K562 (cell line): ENCODE measurements around the gene OPRD1. TPM values are rescaled to one million over a fixed set of nuclear protein-coding genes. Genes with fewer than 3 reads are reported as not detected.

ENCODE experiments used
- CBFA2T2 ChIP-seq: fragments of 450-650 bp; conservative IDR thresholded peaks from 2 replicates; pipeline ENCODE4 v1.6.1; 2017; ENCODE audit warnings: mild to moderate bottlenecking
- CTCF ChIP-seq, 3 experiments: IDR thresholded peaks in 2 of 3; conservative IDR thresholded peaks in 1 of 3; 2 replicates each; pipeline ENCODE4 v1.5.1; 2011 to 2012; ENCODE audit warnings: low read length in 3 of 3, mild to moderate bottlenecking in 3 of 3, control low read depth in 2 of 3, improper control_type of control experiment in 1 of 3, inconsistent platforms in 1 of 3, low read depth in 1 of 3, mixed read lengths in 1 of 3, moderate library complexity in 1 of 3; ENCODE audit not compliant: insufficient read depth in 2 of 3
- DLX4 ChIP-seq: fragments of 250-450 bp; sonication (Bioruptor Pico); IDR thresholded peaks from 2 replicates; pipeline ENCODE4 v1.6.1; 2021; ENCODE audit warnings: mild to moderate bottlenecking
- E2F3 ChIP-seq: fragments of 250-450 bp; sonication (Bioruptor Pico); IDR thresholded peaks from 2 replicates; pipeline ENCODE4 v1.4.0; 2020; ENCODE audit warnings: mild to moderate bottlenecking
- E2F5 ChIP-seq: sonication (generic); formaldehyde crosslinking; IDR thresholded peaks from 2 replicates; pipeline ENCODE4 v1.8.0; 2022; ENCODE audit warnings: mild to moderate bottlenecking, missing genetic modification reagents
- ETV6 ChIP-seq, 3 experiments: fragments of 150-350 bp in 1 of 3; sonication (generic) in 1 of 3; formaldehyde crosslinking in 1 of 3; IDR thresholded peaks; 2 replicates each; pipeline versions ENCODE4 v1.6.1 to v1.8.0; 2014 to 2022; ENCODE audit warnings: borderline replicate concordance in 2 of 3, low read depth in 2 of 3, antibody characterized with exemption in 1 of 3, low read length in 1 of 3, mild to moderate bottlenecking in 1 of 3, missing genetic modification reagents in 1 of 3
- FOSL1 ChIP-seq: fragments of 200-800 bp; sonication (Bioruptor generic); conservative IDR thresholded peaks from 2 replicates; pipeline ENCODE4 v1.6.1; 2016; ENCODE audit warnings: missing genetic modification characterization, missing compliant biosample characterization
- FOXK2 ChIP-seq, 2 experiments: fragments of 450-650 bp; IDR thresholded peaks in 1 of 2; conservative IDR thresholded peaks in 1 of 2; 2 replicates each; pipeline ENCODE4 v1.6.1; 2016; ENCODE audit warnings: low read depth in 2 of 2, mild to moderate bottlenecking in 1 of 2
- GATA2 ChIP-seq: sonication (generic); formaldehyde crosslinking; IDR thresholded peaks from 2 replicates; pipeline ENCODE4 v1.4.0; 2020; ENCODE audit warnings: mild to moderate bottlenecking, missing genetic modification reagents
- HMGXB4 ChIP-seq: sonication (generic); formaldehyde crosslinking; IDR thresholded peaks from 2 replicates; pipeline ENCODE4 v1.8.1; 2023; ENCODE audit warnings: mild to moderate bottlenecking, missing genetic modification reagents
- KLF13 ChIP-seq: fragments of 450-650 bp; IDR thresholded peaks from 2 replicates; pipeline ENCODE4 v1.6.1; 2016; ENCODE audit warnings: missing genetic modification characterization, low read depth, mild to moderate bottlenecking, missing compliant biosample characterization, moderate library complexity, borderline replicate concordance
- MAX ChIP-seq: sonication (generic); formaldehyde crosslinking; IDR thresholded peaks from 2 replicates; pipeline ENCODE4 v1.9.0; 2022; ENCODE audit warnings: mild to moderate bottlenecking, missing genetic modification reagents
- NR1H2 ChIP-seq: sonication (generic); formaldehyde crosslinking; IDR thresholded peaks from 2 replicates; pipeline ENCODE4 v1.4.0; 2020; ENCODE audit warnings: mild to moderate bottlenecking, missing genetic modification reagents
- PHB2 ChIP-seq: fragments of 450-650 bp; IDR thresholded peaks from 2 replicates; pipeline ENCODE4 v1.6.1; 2017; ENCODE audit warnings: low read depth
- PKNOX1 ChIP-seq: fragments of 450-650 bp; IDR thresholded peaks from 2 replicates; pipeline ENCODE4 v1.6.1; 2016
- PML ChIP-seq: IDR thresholded peaks from 2 replicates; pipeline ENCODE4 v1.6.1; 2012; ENCODE audit warnings: low read length, inconsistent platforms
- TAF7 ChIP-seq: fragments of 450-650 bp; IDR thresholded peaks from 2 replicates; pipeline ENCODE4 v1.6.1; 2016; ENCODE audit warnings: missing genetic modification characterization, missing compliant biosample characterization
- ZNF124 ChIP-seq: sonication (generic); formaldehyde crosslinking; IDR thresholded peaks from 2 replicates; pipeline ENCODE4 v1.8.1; 2022; ENCODE audit warnings: missing genetic modification reagents
- ZNF217 ChIP-seq: sonication (generic); formaldehyde crosslinking; IDR thresholded peaks from 2 replicates; pipeline ENCODE4 v1.8.0; 2022; ENCODE audit warnings: mild to moderate bottlenecking, missing genetic modification reagents
- ZNF224 ChIP-seq: sonication (generic); formaldehyde crosslinking; IDR thresholded peaks from 2 replicates; pipeline ENCODE4 v1.8.0; 2022; ENCODE audit warnings: mild to moderate bottlenecking, missing genetic modification reagents
- ZNF696 ChIP-seq: fragments of 250-450 bp; sonication (Bioruptor Pico); conservative IDR thresholded peaks from 2 replicates; pipeline ENCODE4 v1.4.0; 2020; ENCODE audit warnings: mild to moderate bottlenecking, moderate library complexity
- ZNF766 ChIP-seq: fragments of 200-800 bp; sonication (Bioruptor generic); conservative IDR thresholded peaks from 2 replicates; pipeline ENCODE4 v1.6.1; 2016; ENCODE audit warnings: missing genetic modification characterization, missing compliant biosample characterization
- polyA plus RNA-seq, 8 experiments: library from polyadenylated mRNA; depleted of rRNA in 4 of 8; stranded (reverse) in 5 of 8; unstranded in 3 of 8; fragments of >200 nt; fragmentation: Nextera tagmentation in 2 of 8; fragmentation: Illumina TruSeq in 1 of 8; extraction: Ambion mirVana in 2 of 8; extraction: Trizol in 1 of 8; gene quantifications; 2 replicates each; pipeline versions ENCODE4 v1.2.1 to v1.2.3, GENCODE V29; 2011 to 2014; ENCODE audit warnings: inconsistent platforms in 1 of 8, missing spikeins in 1 of 8
- total RNA-seq, 7 experiments: library from RNA; depleted of rRNA in 6 of 7; stranded (reverse); fragments of >200 nt in 6 of 7; fragmentation: Illumina TruSeq in 2 of 7; extraction: Trizol in 2 of 7; gene quantifications; 2 replicates each; pipeline versions ENCODE4 v1.2.1 to v1.2.3, GENCODE V29; 2011 to 2021; ENCODE audit warnings: low replicate concordance in 1 of 7

The OPRD1 gene
- total and polyA plus RNA-seq, 9 of the 15 experiments (the other 6 are each of a cell fraction or from before 2014, with no cell fraction given): under 0.01 to 0.03 (median under 0.01) TPM; not detected in 6

GRCh38 chr1:28865997-28866650 lies 54.2 kb downstream of the OPRD1 start (continued):
- TF ChIP-seq NR1H2 (CRISPR knock-in tag) (no peak), KLF13 (tag) (no peak), CTCF (IDR thresholded peaks at IDR 0.05 in 2 of 3, conservative IDR thresholded peaks at IDR 0.05 in 1 of 3; ENCODE audit: insufficient read depth in 2 of 3, low read depth in 1 of 3, low read length in 3 of 3) (no peak), TAF7 (tag) (no peak), E2F5 (CRISPR knock-in tag) (no peak), CBFA2T2 (no peak), PML (no peak), DLX4 (CRISPR knock-in tag) (no peak), FOXK2 (conservative IDR thresholded peaks at IDR 0.05 in 1 of 2, IDR thresholded peaks at IDR 0.05 in 1 of 2; ENCODE audit: low read depth in 2 of 2) (no peak), MAX (CRISPR knock-in tag) (peak; percentile 25; the same call in 1 of the 2 replicates), E2F3 (CRISPR knock-in tag) (no peak), ZNF696 (CRISPR knock-in tag) (no peak), GATA2 (CRISPR knock-in tag) (no peak), ZNF224 (CRISPR knock-in tag) (no peak), ZNF124 (CRISPR knock-in tag) (no peak), ETV6 (IDR thresholded peaks at IDR 0.05; ENCODE audit: borderline replicate concordance in 1 of 2, low read depth in 2 of 2, low read length in 1 of 2) (no peak), ETV6 (CRISPR knock-in tag; IDR thresholded peaks at IDR 0.05; ENCODE audit: borderline replicate concordance) (no peak), HMGXB4 (CRISPR knock-in tag) (no peak), ZNF217 (CRISPR knock-in tag) (no peak), PHB2 (no peak), ZNF766 (CRISPR knock-in tag) (no peak; the same call in 1 of the 2 replicates), FOSL1 (tag) (no peak), PKNOX1 (peak; percentile 78)
